Tibial nerve (tissue), 3 donors: ENCODE measurements around the gene NXF1.

Experiments
- CTCF ChIP-seq, 5 experiments: fragments of 200-600 bp in 3 of 5; fragments of 450-650 bp in 2 of 5; sonication (generic) in 3 of 5; IDR thresholded peaks; one replicate each; pipeline ENCODE4 v1.5.1; 2016 to 2019; ENCODE audit warnings: antibody characterized with exemption in 5 of 5, mild to moderate bottlenecking in 3 of 5, moderate library complexity in 2 of 5
- POLR2A ChIP-seq, 2 donors: fragments of 450-650 bp; IDR thresholded peaks; one replicate each; pipeline ENCODE4 v1.6.1; 2017; ENCODE audit warnings: antibody characterized with exemption in 2 of 2, mild to moderate bottlenecking in 2 of 2, moderate library complexity in 2 of 2

GRCh38 chr11:62747475-62748160 lies 57.6 kb downstream of the NXF1 start:
- TF ChIP-seq CTCF (IDR thresholded peaks at IDR 0.05) (no peak), POLR2A (IDR thresholded peaks at IDR 0.05) (no peak)
